ENCODE measurements around the gene GGCX. TPM values are rescaled to one million over a fixed set of nuclear protein-coding genes. Genes with fewer than 3 reads are reported as not detected.
A peak's percentile ranks its signal among the peaks of the same experiment; 100 is the strongest.
"Not testable (repeated sequence)": the region's sequence is repeated elsewhere in the genome, so short reads cannot be mapped to it uniquely, and the experiment has no call there.

GGCX gene
- total and polyA plus RNA-seq, 2 of the 13 experiments (the other 11 are each of a cell fraction or from before 2014, with no cell fraction given): 72.5 to 103 TPM

- CTCF ChIA-PET (ENCODE audit: low intra/inter-chr PET ratio, low total read pairs): not testable (repeated sequence)
Observed at GRCh38 chr2:85592299-85592698, 31.0 kb upstream of the GGCX start.

More at GRCh38 chr2:85592299-85592698, 31.0 kb upstream of the GGCX start:
- Histone ChIP-seq H3K4me1 (ENCODE audit: insufficient read depth, low read length) (peaks cover 86% of the 10 kb centered on the region), H3K79me2 (ENCODE audit: insufficient read depth, low read length) (peaks cover 18% of the 10 kb centered on the region)
- H3K27ac ChIP-seq (ENCODE audit: extremely low read length, insufficient read depth, low read length); H3K9ac ChIP-seq (ENCODE audit: insufficient read depth, low read depth, low read length); FAIRE-seq; H2AFZ ChIP-seq (ENCODE audit: low read length); H3K36me3 ChIP-seq (replicated peaks in 1 of 2; ENCODE audit: control insufficient read depth in 1 of 2, insufficient read depth in 2 of 2, low read length in 2 of 2); H4K20me1 ChIP-seq (ENCODE audit: insufficient read depth, low read length); BruUV-seq (replicated peaks); H3K27me3 ChIP-seq (ENCODE audit: control insufficient read depth in 1 of 2, insufficient read depth in 2 of 2, low read length in 2 of 2); H3K4me2 ChIP-seq (ENCODE audit: low read depth, low read length); H3K4me3 ChIP-seq (replicated peaks in 1 of 3; ENCODE audit: insufficient read depth in 1 of 3, low read depth in 2 of 3, low read length in 3 of 3); ATAC-seq; intact Hi-C loops (cut with micrococcal nuclease; ENCODE audit: unreplicated experiment); in situ Hi-C loops (cut with HindIII; ENCODE audit: extremely low pct_ligation_motif_present, low pct_unique_long_range_greater_than_20kb); H3K9me3 ChIP-seq (ENCODE audit: low read length): not testable (repeated sequence)
- 64% methylated on average over 9 of the region's 9 CpGs for WGBS (ENCODE audit: low lambda C conversion rate)
- POLR2A ChIA-PET: interaction anchor here (1.6 to 25.9 kb wide), 5 partner anchors 13 to 268 kb away, joined by 4 to 795 read pairs (median 116); partner anchors contain the start of genes C2orf68, GGCX, MAT2A and RNF181
- peak; percentile 41 for DNase-seq (ENCODE audit: low spot score)
- peak; percentile 13 for TF ChIP-seq TEAD3 (CRISPR knock-in tag; optimal IDR thresholded peaks at IDR 0.05; ENCODE audit: borderline replicate concordance)
- TF ChIP-seq SAP130 (CRISPR knock-in tag; IDR thresholded peaks at IDR 0.05; ENCODE audit: low read depth): 0 out of 2 replicates have a peak, but pooled peaks have one; percentile 22
- peak; percentile 56 for TF ChIP-seq RARA (CRISPR knock-in tag; IDR thresholded peaks at IDR 0.05)
- 0 out of 2 replicates have a peak, but pooled peaks have one; percentile 7 for TF ChIP-seq ZBTB39 (CRISPR knock-in tag; IDR thresholded peaks at IDR 0.05)
- peak; percentile 75 for TF ChIP-seq FOSL2 (CRISPR knock-in tag; IDR thresholded peaks at IDR 0.05)
- peak; percentile 24; the same call in 1 of the 2 replicates for TF ChIP-seq SKIL (CRISPR knock-in tag; IDR thresholded peaks at IDR 0.05; ENCODE audit: borderline replicate concordance)
- 0 out of 2 replicates have a peak, but pooled peaks have one; percentile 10 for TF ChIP-seq ARID5B (CRISPR knock-in tag; IDR thresholded peaks at IDR 0.05)
- 0 out of 2 replicates have a peak, but pooled peaks have one; percentile 15 for TF ChIP-seq TBX3 (IDR thresholded peaks at IDR 0.05; ENCODE audit: borderline replicate concordance)
- TF ChIP-seq ZBTB38 (CRISPR knock-in tag; IDR thresholded peaks at IDR 0.05): peak; percentile 46; the same call in 1 of the 2 replicates
- TF ChIP-seq ZBTB33 (CRISPR knock-in tag; IDR thresholded peaks at IDR 0.05): peak; percentile 93
- TF ChIP-seq SOX5 (CRISPR knock-in tag; IDR thresholded peaks at IDR 0.05; ENCODE audit: borderline replicate concordance): peak; percentile 13; the same call in 1 of the 2 replicates

Measured in HepG2 (cell line).